ENCODE data around the gene IP6K3.
A peak's percentile ranks its signal among the peaks of the same experiment; 100 is the strongest.

IP6K3 gene

GRCh38 chr6:33702345-33702977, 44.2 kb downstream of the IP6K3 start:
- Mint-ChIP-seq H3K27ac (peak overlapping the region; percentile 64), H3K36me3 (ENCODE audit: low read depth) (peaks cover 7% of the 10 kb centered on the region), H3K4me1 (peaks cover 60% of the 10 kb centered on the region), H3K4me3 (no peak overlapping the region), H3K9me3 (no peaks in the 10 kb centered on the region), H3K27me3 (ENCODE audit: low read depth, poor library complexity) (peaks cover 9% of the 10 kb centered on the region)
- no peak for DNase-seq
- peak; percentile 53 for TF ChIP-seq CTCF (IDR thresholded peaks at IDR 0.05)

GRCh38 chr6:33700391-33701050, 46.2 kb downstream of the IP6K3 start:
- TF ChIP-seq CTCF (IDR thresholded peaks at IDR 0.05) = peak; percentile 75
- H3K27ac Mint-ChIP-seq = no peak overlapping the region
- DNase-seq = peak; percentile 77
- H3K4me3 Mint-ChIP-seq = no peak overlapping the region
- H3K4me1 Mint-ChIP-seq = peaks cover 60% of the 10 kb centered on the region
- no peaks in the 10 kb centered on the region for H3K9me3 Mint-ChIP-seq
- no peaks in the 10 kb centered on the region for H3K36me3 Mint-ChIP-seq (ENCODE audit: low read depth)
- peaks cover 3% of the 10 kb centered on the region for H3K27me3 Mint-ChIP-seq (ENCODE audit: low read depth, poor library complexity)

GRCh38 chr6:33699739-33700138, 47.0 kb downstream of the IP6K3 start:
- no peak overlapping the region for H3K27ac Mint-ChIP-seq
- H3K4me1 Mint-ChIP-seq = peaks cover 57% of the 10 kb centered on the region
- DNase-seq = no peak
- H3K4me3 Mint-ChIP-seq = no peak overlapping the region
- peaks cover 3% of the 10 kb centered on the region for H3K27me3 Mint-ChIP-seq (ENCODE audit: low read depth, poor library complexity)
- H3K9me3 Mint-ChIP-seq = no peaks in the 10 kb centered on the region
- no peaks in the 10 kb centered on the region for H3K36me3 Mint-ChIP-seq (ENCODE audit: low read depth)
- no peak for TF ChIP-seq CTCF (IDR thresholded peaks at IDR 0.05)

- TF ChIP-seq CTCF (IDR thresholded peaks at IDR 0.05) = no peak
- Mint-ChIP-seq H3K4me3 (no peak overlapping the region), H3K27me3 (ENCODE audit: low read depth, poor library complexity) (peaks cover 3% of the 10 kb centered on the region), H3K4me1 (peaks cover 57% of the 10 kb centered on the region), H3K36me3 (ENCODE audit: low read depth) (no peaks in the 10 kb centered on the region), H3K9me3 (no peaks in the 10 kb centered on the region), H3K27ac (no peak overlapping the region)
- no peak for DNase-seq
Measured at GRCh38 chr6:33699131-33699530, 47.6 kb downstream of the IP6K3 start.

- Mint-ChIP-seq H3K27me3 (ENCODE audit: low read depth, poor library complexity) (peaks cover 3% of the 10 kb centered on the region), H3K36me3 (ENCODE audit: low read depth) (no peaks in the 10 kb centered on the region), H3K27ac (no peak overlapping the region), H3K9me3 (no peaks in the 10 kb centered on the region), H3K4me1 (peaks cover 57% of the 10 kb centered on the region), H3K4me3 (no peak overlapping the region)
- TF ChIP-seq CTCF (IDR thresholded peaks at IDR 0.05) = no peak
- no peak for DNase-seq
Measured at GRCh38 chr6:33698494-33698893, 48.2 kb downstream of the IP6K3 start.

- H3K27ac Mint-ChIP-seq = no peak overlapping the region
- no peaks in the 10 kb centered on the region for H3K36me3 Mint-ChIP-seq (ENCODE audit: low read depth)
- H3K27me3 Mint-ChIP-seq (ENCODE audit: low read depth, poor library complexity) = peaks cover 3% of the 10 kb centered on the region
- H3K4me3 Mint-ChIP-seq = no peak overlapping the region
- peaks cover 62% of the 10 kb centered on the region for H3K4me1 Mint-ChIP-seq
- H3K9me3 Mint-ChIP-seq = no peaks in the 10 kb centered on the region
- TF ChIP-seq CTCF (IDR thresholded peaks at IDR 0.05) = no peak
- DNase-seq = no peak
Measured at GRCh38 chr6:33697845-33698244, 48.9 kb downstream of the IP6K3 start.

Data from nephron progenitor cell (in vitro differentiated cells).